Measurements from ENCODE around the gene TACC2.

DNA sequence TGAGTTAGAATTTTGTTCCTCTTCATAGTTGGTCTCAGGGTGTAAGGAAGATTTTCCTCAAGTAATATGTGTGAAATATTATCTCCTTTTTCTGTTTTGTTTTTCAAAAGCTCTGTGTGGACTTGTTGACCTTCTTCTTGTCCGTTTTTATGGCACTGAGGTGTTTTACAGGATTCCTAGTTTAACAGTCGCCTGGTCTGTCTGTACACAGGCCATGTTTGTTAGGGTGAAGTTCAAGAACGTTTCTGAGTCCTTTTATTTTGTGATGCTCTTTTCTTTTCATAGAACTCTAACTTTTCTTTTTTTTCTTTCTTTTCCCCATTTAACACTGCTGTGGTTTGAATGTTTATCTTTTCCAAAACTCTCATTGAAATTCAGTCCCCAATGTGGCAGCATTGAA is 18.5 kb downstream of the TACC2 start:
- no peak for TF ChIP-seq EP300 (IDR thresholded peaks at IDR 0.05)
- TF ChIP-seq, protein P1, sequence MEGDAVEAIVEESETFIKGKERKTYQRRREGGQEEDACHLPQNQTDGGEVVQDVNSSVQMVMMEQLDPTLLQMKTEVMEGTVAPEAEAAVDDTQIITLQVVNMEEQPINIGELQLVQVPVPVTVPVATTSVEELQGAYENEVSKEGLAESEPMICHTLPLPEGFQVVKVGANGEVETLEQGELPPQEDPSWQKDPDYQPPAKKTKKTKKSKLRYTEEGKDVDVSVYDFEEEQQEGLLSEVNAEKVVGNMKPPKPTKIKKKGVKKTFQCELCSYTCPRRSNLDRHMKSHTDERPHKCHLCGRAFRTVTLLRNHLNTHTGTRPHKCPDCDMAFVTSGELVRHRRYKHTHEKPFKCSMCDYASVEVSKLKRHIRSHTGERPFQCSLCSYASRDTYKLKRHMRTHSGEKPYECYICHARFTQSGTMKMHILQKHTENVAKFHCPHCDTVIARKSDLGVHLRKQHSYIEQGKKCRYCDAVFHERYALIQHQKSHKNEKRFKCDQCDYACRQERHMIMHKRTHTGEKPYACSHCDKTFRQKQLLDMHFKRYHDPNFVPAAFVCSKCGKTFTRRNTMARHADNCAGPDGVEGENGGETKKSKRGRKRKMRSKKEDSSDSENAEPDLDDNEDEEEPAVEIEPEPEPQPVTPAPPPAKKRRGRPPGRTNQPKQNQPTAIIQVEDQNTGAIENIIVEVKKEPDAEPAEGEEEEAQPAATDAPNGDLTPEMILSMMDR (IDR thresholded peaks at IDR 0.05) = no peak
- no peak for TF ChIP-seq POLR2AphosphoS5 (IDR thresholded peaks at IDR 0.05)
- TF ChIP-seq POLR2A (IDR thresholded peaks at IDR 0.05) = no peak

Measured in gastroesophageal sphincter (tissue), 3 donors.